B cell (primary cell): ENCODE measurements around the gene HPD. TPM values are rescaled to one million over a fixed set of nuclear protein-coding genes. Genes with fewer than 3 reads are reported as not detected.

ENCODE experiments used
- ATAC-seq: fragments of 200-7000 bp; cut with Tn5 transposase; one replicate; pipeline ENCODE4 v1.10.0; 2021; ENCODE audit warnings: low read depth, mild to moderate bottlenecking, moderate number of reproducible peaks, moderate library complexity
- CTCF ChIA-PET: fragments of 350-600 bp; sonication (Branson Sonifier 250); formaldehyde crosslinking; loops from one replicate; lab custom pipeline; 2021; ENCODE audit warnings: antibody characterized with exemption, inconsistent platforms; lab: Charles Lee
- POLR2A ChIA-PET: fragments of 350-600 bp; sonication (Branson Sonifier 250); formaldehyde crosslinking; loops from one replicate; lab custom pipeline; 2021; ENCODE audit warnings: antibody characterized with exemption; lab: Charles Lee
- DNase-seq: peaks from one replicate; pipeline ENCODE4 v3.0.0; 2013
- H2AFZ ChIP-seq: 2 replicates; pipeline ENCODE4 v1.6.1; 2012; ENCODE audit warnings: mild to moderate bottlenecking, low read depth, low read length; ENCODE audit not compliant: insufficient read depth, poor library complexity, severe bottlenecking
- H3K27ac ChIP-seq, 2 donors: 1 replicate in 1 of 2; 2 replicates in 1 of 2; pipeline ENCODE4 v1.5.1; 2012 to 2013; ENCODE audit warnings: low read length in 2 of 2, mild to moderate bottlenecking in 2 of 2, moderate library complexity in 1 of 2
- H3K27me3 ChIP-seq, 4 experiments: fragments of 200-600 bp in 1 of 4; sonication (generic) in 1 of 4; replicated peaks in 1 of 4; 1 replicate in 2 of 4; 2 replicates in 2 of 4; pipeline versions ENCODE4 v1.6.1 to v1.7.0; 2013 to 2016; ENCODE audit warnings: low read length in 3 of 4, mild to moderate bottlenecking in 2 of 4, mixed read lengths in 1 of 4, moderate library complexity in 1 of 4; ENCODE audit not compliant: insufficient read depth in 4 of 4, control insufficient read depth in 3 of 4; ENCODE audit errors: control extremely low read depth in 1 of 4
- H3K36me3 ChIP-seq, 2 experiments: replicated peaks in 1 of 2; 1 replicate in 1 of 2; 2 replicates in 1 of 2; pipeline versions ENCODE4 v1.6.1 to v1.7.1; 2013; ENCODE audit warnings: low read length in 1 of 2; ENCODE audit not compliant: insufficient read depth in 2 of 2, control insufficient read depth in 1 of 2; ENCODE audit errors: control extremely low read depth in 1 of 2, extremely low read depth in 1 of 2
- H3K4me1 ChIP-seq, 2 donors: fragments of 200-600 bp in 1 of 2; sonication (generic) in 1 of 2; 1 replicate in 1 of 2; 2 replicates in 1 of 2; pipeline versions ENCODE4 v1.5.1 to v1.6.1; 2013 to 2017; ENCODE audit warnings: low read length in 2 of 2; ENCODE audit not compliant: control insufficient read depth in 2 of 2, insufficient read depth in 2 of 2
- H3K4me2 ChIP-seq: replicated peaks from 2 replicates; pipeline ENCODE3; 2012; ENCODE audit warnings: mild to moderate bottlenecking, low read depth, low read length; ENCODE audit not compliant: poor library complexity, severe bottlenecking
- H3K4me3 ChIP-seq, 5 experiments: fragments of 200-600 bp in 1 of 5; sonication (generic) in 1 of 5; 1 replicate in 3 of 5; 2 replicates in 2 of 5; pipeline versions ENCODE4 v1.5.1 to v1.7.0; 2011 to 2016; ENCODE audit warnings: low read length in 4 of 5, mild to moderate bottlenecking in 4 of 5, low read depth in 2 of 5, control low read depth in 1 of 5, moderate library complexity in 1 of 5; ENCODE audit not compliant: insufficient read depth in 1 of 5; ENCODE audit errors: control extremely low read depth in 1 of 5, extremely low read depth in 1 of 5
- H3K79me2 ChIP-seq: fragments of 200-600 bp; sonication (generic); one replicate; pipeline ENCODE4 v1.6.0; 2016; ENCODE audit warnings: low read length; ENCODE audit not compliant: control insufficient read depth, insufficient read depth
- H3K9ac ChIP-seq: fragments of 200-600 bp; sonication (generic); 2 replicates; pipeline ENCODE4 v1.6.1; 2017; ENCODE audit warnings: mild to moderate bottlenecking, low read length, moderate library complexity
- H3K9me3 ChIP-seq, 3 donors: one replicate each; pipeline versions ENCODE4 v1.6.1 to v1.7.1; 2013; ENCODE audit warnings: low read length in 2 of 3; ENCODE audit not compliant: control insufficient read depth in 2 of 3, insufficient read depth in 1 of 3; ENCODE audit errors: control extremely low read depth in 1 of 3
- H4K20me1 ChIP-seq: 2 replicates; pipeline ENCODE4 v1.6.0; 2012; ENCODE audit warnings: mild to moderate bottlenecking, low read length; ENCODE audit not compliant: insufficient read depth, control insufficient read depth, poor library complexity, severe bottlenecking
- H3K27ac Mint-ChIP-seq: one replicate; pipeline ENCODE4 v1.8.0; 2021; ENCODE audit warnings: mixed read lengths
- H3K27me3 Mint-ChIP-seq: one replicate; pipeline ENCODE4 v1.8.0; 2021; ENCODE audit warnings: mixed read lengths
- H3K4me1 Mint-ChIP-seq: one replicate; pipeline ENCODE4 v1.8.0; 2021; ENCODE audit warnings: mixed read lengths
- H3K4me3 Mint-ChIP-seq: one replicate; pipeline ENCODE4 v1.8.0; 2021; ENCODE audit warnings: mixed read lengths
- H3K9me3 Mint-ChIP-seq: one replicate; pipeline ENCODE4 v1.8.0; 2022; ENCODE audit warnings: mixed read lengths; ENCODE audit not compliant: insufficient read depth
- EZH2 ChIP-seq: IDR thresholded peaks from 2 replicates; pipeline ENCODE4 v1.6.1; 2012; ENCODE audit warnings: borderline replicate concordance, low read depth, mild to moderate bottlenecking, moderate library complexity, low read length; ENCODE audit not compliant: insufficient read depth, poor library complexity, severe bottlenecking
- WGBS: methylation state at CpG from one replicate; pipeline ENCODE4 v1.1.5; 2013; ENCODE audit warnings: missing lambda C conversion rate; ENCODE audit not compliant: insufficient coverage; 5-methylcytosine and 5-hydroxymethylcytosine counted together
- intact Hi-C: fragments of 100-400 bp; cut with micrococcal nuclease; formaldehyde crosslinking; loops from one replicate; pipeline ENCODE4 v1.10.0; 2022
- polyA plus RNA-seq: library from polyadenylated mRNA; depleted of rRNA; stranded (reverse); fragments of >200 nt; gene quantifications from 2 replicates; pipeline ENCODE4 v1.2.3, GENCODE V29; 2012
- total RNA-seq, 2 donors: library from RNA; stranded (reverse); fragments of 120-200 nt in 1 of 2; gene quantifications; 1 replicate in 1 of 2; 2 replicates in 1 of 2; pipeline versions ENCODE4 v1.2.3 to v1.2.4, GENCODE V29; 2013 to 2022
- TF ChIP-seq, protein P1 (sequence below): fragments of 200-600 bp; IDR thresholded peaks from one replicate; pipeline ENCODE4 v1.8.0; 2022; ENCODE audit warnings: antibody characterized with exemption, mild to moderate bottlenecking

Gene HPD
- total and polyA plus RNA-seq, 2 donors (not counting 1 experiment from before 2014, with no cell fraction given) = not detected

GRCh38 chr12:121828826-121829225 lies 29.8 kb downstream of the HPD start:
- H3K36me3 ChIP-seq = peaks cover 0 to 64% of the 10 kb centered on the region in 2 experiments
- Mint-ChIP-seq H3K4me3 (no peak overlapping the region), H3K4me1 (no peaks in the 10 kb centered on the region), H3K27ac (no peak overlapping the region), H3K27me3 (no peaks in the 10 kb centered on the region), H3K9me3 (no peaks in the 10 kb centered on the region)
- H3K4me2 ChIP-seq = no peak overlapping the region
- ChIA-PET POLR2A (interaction anchor here (0.7 kb wide), 1 partner anchor 12 kb away, joined by 3 read pairs; no protein-coding TSS in a partner anchor), CTCF (interaction anchor here (2.2 to 2.5 kb wide), 2 partner anchors 17 to 34 kb away, joined by 10 read pairs; no protein-coding TSS in a partner anchor)
- intact Hi-C loops = no loop called here
- ATAC-seq (no peak), DNase-seq (no peak)
- 96% methylated on average over 9 of the region's 9 CpGs for WGBS
- TF ChIP-seq, protein P1, sequence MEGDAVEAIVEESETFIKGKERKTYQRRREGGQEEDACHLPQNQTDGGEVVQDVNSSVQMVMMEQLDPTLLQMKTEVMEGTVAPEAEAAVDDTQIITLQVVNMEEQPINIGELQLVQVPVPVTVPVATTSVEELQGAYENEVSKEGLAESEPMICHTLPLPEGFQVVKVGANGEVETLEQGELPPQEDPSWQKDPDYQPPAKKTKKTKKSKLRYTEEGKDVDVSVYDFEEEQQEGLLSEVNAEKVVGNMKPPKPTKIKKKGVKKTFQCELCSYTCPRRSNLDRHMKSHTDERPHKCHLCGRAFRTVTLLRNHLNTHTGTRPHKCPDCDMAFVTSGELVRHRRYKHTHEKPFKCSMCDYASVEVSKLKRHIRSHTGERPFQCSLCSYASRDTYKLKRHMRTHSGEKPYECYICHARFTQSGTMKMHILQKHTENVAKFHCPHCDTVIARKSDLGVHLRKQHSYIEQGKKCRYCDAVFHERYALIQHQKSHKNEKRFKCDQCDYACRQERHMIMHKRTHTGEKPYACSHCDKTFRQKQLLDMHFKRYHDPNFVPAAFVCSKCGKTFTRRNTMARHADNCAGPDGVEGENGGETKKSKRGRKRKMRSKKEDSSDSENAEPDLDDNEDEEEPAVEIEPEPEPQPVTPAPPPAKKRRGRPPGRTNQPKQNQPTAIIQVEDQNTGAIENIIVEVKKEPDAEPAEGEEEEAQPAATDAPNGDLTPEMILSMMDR = no peak
- no peak for TF ChIP-seq EZH2
- H3K27me3 ChIP-seq = no peaks in the 10 kb centered on the region
- no peak overlapping the region for H2AFZ ChIP-seq
- no peak overlapping the region for H3K27ac ChIP-seq
- no peak overlapping the region for H3K9ac ChIP-seq
- H3K4me3 ChIP-seq = no peak overlapping the region
- no peaks in the 10 kb centered on the region for H3K9me3 ChIP-seq
- peaks cover 28% of the 10 kb centered on the region for H3K79me2 ChIP-seq
- H4K20me1 ChIP-seq = peaks cover 43% of the 10 kb centered on the region
- no peaks in the 10 kb centered on the region for H3K4me1 ChIP-seq

DNA sequence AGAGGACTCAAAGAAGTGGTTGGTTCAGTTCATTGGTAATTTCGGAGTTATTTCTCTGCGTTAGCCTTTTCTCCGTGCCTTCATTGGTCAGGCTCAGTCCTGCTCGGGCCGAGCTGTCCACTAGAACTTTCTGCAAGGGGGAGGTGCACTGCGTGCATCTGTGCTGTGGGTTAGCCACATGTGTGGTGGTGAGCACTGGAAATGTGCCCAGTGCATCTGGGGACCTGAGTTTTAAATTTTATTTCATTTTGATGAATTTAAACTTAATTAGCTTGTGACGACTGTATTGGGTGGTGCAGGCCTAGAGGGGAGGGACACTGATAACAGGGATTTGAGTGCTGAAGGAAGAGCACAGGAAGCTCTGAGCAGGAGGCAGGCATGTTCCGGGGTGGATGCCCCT lies 30.4 kb downstream of the HPD start:
- Histone ChIP-seq H3K27me3 (no peaks in the 10 kb centered on the region), H3K79me2 (peaks cover 28% of the 10 kb centered on the region), H3K4me3 (no peak overlapping the region), H3K27ac (no peak overlapping the region), H3K4me1 (no peaks in the 10 kb centered on the region), H2AFZ (no peak overlapping the region), H3K4me2 (no peak overlapping the region), H4K20me1 (peaks cover 49% of the 10 kb centered on the region), H3K9me3 (no peaks in the 10 kb centered on the region), H3K36me3 (peaks cover 0 to 69% of the 10 kb centered on the region in 2 experiments), H3K9ac (no peak overlapping the region)
- CTCF ChIA-PET = interaction anchor here (1.1 to 2.5 kb wide), 3 partner anchors 9 to 34 kb away, joined by 3 to 10 read pairs (median 10); no protein-coding TSS in a partner anchor
- no peaks in the 10 kb centered on the region for H3K27me3 Mint-ChIP-seq
- H3K9me3 Mint-ChIP-seq = no peaks in the 10 kb centered on the region
- no peak overlapping the region for H3K27ac Mint-ChIP-seq
- TF ChIP-seq, protein P1 = no peak
- no peak for TF ChIP-seq EZH2
- POLR2A ChIA-PET = no interaction called here
- intact Hi-C loops = no loop called here
- WGBS = 94% methylated on average over 7 of the region's 8 CpGs
- ATAC-seq (no peak), DNase-seq (no peak)
- no peak overlapping the region for H3K4me3 Mint-ChIP-seq
- no peaks in the 10 kb centered on the region for H3K4me1 Mint-ChIP-seq
